Mesothelial cell of epicardium (in vitro differentiated cells): ENCODE results near the gene LIME1. TPM values are rescaled to one million over a fixed set of nuclear protein-coding genes. Genes with fewer than 3 reads are reported as not detected.

Experiments
- DNase-seq, 2 experiments: peaks; one replicate each; pipeline ENCODE4 v3.0.0; 2021; ENCODE audit warnings: low spot score in 2 of 2; ENCODE audit not compliant: unreplicated experiment in 2 of 2
- H3K27ac Mint-ChIP-seq: 2 replicates; pipeline ENCODE4 v1.8.0; 2021; ENCODE audit warnings: mixed read lengths
- H3K27me3 Mint-ChIP-seq: 2 replicates; pipeline ENCODE4 v1.8.0; 2021; ENCODE audit warnings: low read depth, mixed read lengths
- H3K36me3 Mint-ChIP-seq: 2 replicates; pipeline ENCODE4 v1.8.0; 2021; ENCODE audit warnings: mixed read lengths
- H3K4me1 Mint-ChIP-seq: 2 replicates; pipeline ENCODE4 v1.8.0; 2021; ENCODE audit warnings: mixed read lengths
- H3K4me3 Mint-ChIP-seq: 2 replicates; pipeline ENCODE4 v1.8.0; 2021; ENCODE audit warnings: mild to moderate bottlenecking, moderate library complexity, mixed read lengths
- H3K9me3 Mint-ChIP-seq: 2 replicates; pipeline ENCODE4 v1.8.0; 2021; ENCODE audit warnings: mixed read lengths
- total RNA-seq: library from RNA; stranded (reverse); gene quantifications from 3 replicates; pipeline ENCODE4 v1.2.1, GENCODE V29; 2021
- TF ChIP-seq, protein P1 (sequence below): fragments of 200-600 bp; sonication (generic); IDR thresholded peaks from one replicate; pipeline ENCODE4 v1.5.0; 2021; ENCODE audit warnings: antibody characterized with exemption; ENCODE audit not compliant: unreplicated experiment

Gene LIME1
- total RNA-seq, 1 donor from 2014 or later: 18.4 TPM

DNA sequence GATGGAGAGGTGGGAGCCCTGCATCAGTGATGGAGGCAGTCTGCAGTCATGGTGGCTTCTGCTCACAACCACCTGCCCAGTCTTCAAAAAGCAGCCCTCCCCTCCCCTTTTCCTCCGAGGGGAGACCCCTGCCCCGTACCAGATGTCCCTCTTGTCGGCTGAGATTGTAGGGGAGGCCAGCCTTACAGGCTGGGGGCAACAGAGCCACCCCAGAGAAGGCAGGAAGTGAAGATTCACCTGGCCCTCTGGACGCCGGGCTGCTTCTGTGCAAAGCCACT is 35.5 kb upstream of the LIME1 start:
- no peak for DNase-seq
- no peaks in the 10 kb centered on the region for H3K9me3 Mint-ChIP-seq
- TF ChIP-seq, protein P1, sequence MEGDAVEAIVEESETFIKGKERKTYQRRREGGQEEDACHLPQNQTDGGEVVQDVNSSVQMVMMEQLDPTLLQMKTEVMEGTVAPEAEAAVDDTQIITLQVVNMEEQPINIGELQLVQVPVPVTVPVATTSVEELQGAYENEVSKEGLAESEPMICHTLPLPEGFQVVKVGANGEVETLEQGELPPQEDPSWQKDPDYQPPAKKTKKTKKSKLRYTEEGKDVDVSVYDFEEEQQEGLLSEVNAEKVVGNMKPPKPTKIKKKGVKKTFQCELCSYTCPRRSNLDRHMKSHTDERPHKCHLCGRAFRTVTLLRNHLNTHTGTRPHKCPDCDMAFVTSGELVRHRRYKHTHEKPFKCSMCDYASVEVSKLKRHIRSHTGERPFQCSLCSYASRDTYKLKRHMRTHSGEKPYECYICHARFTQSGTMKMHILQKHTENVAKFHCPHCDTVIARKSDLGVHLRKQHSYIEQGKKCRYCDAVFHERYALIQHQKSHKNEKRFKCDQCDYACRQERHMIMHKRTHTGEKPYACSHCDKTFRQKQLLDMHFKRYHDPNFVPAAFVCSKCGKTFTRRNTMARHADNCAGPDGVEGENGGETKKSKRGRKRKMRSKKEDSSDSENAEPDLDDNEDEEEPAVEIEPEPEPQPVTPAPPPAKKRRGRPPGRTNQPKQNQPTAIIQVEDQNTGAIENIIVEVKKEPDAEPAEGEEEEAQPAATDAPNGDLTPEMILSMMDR: no peak
- no peaks in the 10 kb centered on the region for H3K27me3 Mint-ChIP-seq
- H3K4me1 Mint-ChIP-seq: no peaks in the 10 kb centered on the region
- H3K36me3 Mint-ChIP-seq: peaks cover 6% of the 10 kb centered on the region
- H3K27ac Mint-ChIP-seq: no peak overlapping the region
- no peak overlapping the region for H3K4me3 Mint-ChIP-seq

GRCh38 chr20:63701329-63702035 is 35.0 kb upstream of the LIME1 start:
- peaks cover 6% of the 10 kb centered on the region for H3K36me3 Mint-ChIP-seq
- peaks cover under 1% of the 10 kb centered on the region for H3K4me1 Mint-ChIP-seq
- H3K27ac Mint-ChIP-seq: no peak overlapping the region
- H3K9me3 Mint-ChIP-seq: no peaks in the 10 kb centered on the region
- DNase-seq: peak in 1 of 2 experiments; percentile 19
- TF ChIP-seq, protein P1: no peak
- no peak overlapping the region for H3K4me3 Mint-ChIP-seq
- no peaks in the 10 kb centered on the region for H3K27me3 Mint-ChIP-seq

GRCh38 chr20:63702036-63702665 is 34.3 kb upstream of the LIME1 start:
- Mint-ChIP-seq H3K36me3 (peaks cover 9% of the 10 kb centered on the region), H3K27ac (no peak overlapping the region), H3K9me3 (no peaks in the 10 kb centered on the region), H3K4me1 (peaks cover 7% of the 10 kb centered on the region), H3K27me3 (no peaks in the 10 kb centered on the region), H3K4me3 (no peak overlapping the region)
- DNase-seq: no peak
- TF ChIP-seq, protein P1: no peak

DNA sequence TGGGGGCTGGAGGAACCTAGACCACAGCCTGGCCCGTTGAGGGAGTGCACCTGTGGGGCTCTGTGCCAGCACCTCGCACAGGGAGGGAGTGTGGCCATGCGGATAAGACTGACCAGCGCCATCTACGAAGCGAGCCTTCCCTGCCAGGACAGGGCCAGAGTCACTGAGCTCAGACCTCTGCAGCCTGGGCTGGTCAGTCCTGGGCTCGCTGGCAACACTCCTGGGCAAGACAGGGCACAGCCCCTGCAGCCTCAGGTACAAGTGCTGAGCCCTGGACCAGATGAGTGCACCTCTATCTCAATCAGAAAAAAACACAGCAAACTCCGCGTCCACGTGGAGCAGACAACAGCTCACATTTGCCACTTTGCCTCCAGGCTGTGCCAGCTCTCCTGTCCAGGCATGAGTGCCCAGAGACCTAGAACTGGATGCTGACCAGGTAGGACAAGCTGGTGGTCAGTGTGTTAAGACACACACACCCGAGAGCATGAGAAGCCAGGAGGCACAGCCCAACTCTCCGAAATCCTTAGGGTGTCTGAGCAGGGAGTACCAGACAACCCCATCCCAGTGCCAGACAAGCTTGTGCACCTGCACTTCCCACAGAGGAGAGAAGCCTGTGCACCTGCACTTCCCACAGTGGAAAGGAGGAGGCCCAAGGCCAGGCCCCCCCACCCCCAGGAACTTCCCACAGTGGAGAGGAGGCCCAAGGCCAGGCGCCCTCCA is 33.6 kb upstream of the LIME1 start:
- H3K4me1 Mint-ChIP-seq: peaks cover 7% of the 10 kb centered on the region
- H3K27ac Mint-ChIP-seq: no peak overlapping the region
- H3K36me3 Mint-ChIP-seq: peaks cover 9% of the 10 kb centered on the region
- TF ChIP-seq, protein P1: no peak
- no peak overlapping the region for H3K4me3 Mint-ChIP-seq
- H3K27me3 Mint-ChIP-seq: no peaks in the 10 kb centered on the region
- no peak for DNase-seq
- H3K9me3 Mint-ChIP-seq: no peaks in the 10 kb centered on the region

DNA sequence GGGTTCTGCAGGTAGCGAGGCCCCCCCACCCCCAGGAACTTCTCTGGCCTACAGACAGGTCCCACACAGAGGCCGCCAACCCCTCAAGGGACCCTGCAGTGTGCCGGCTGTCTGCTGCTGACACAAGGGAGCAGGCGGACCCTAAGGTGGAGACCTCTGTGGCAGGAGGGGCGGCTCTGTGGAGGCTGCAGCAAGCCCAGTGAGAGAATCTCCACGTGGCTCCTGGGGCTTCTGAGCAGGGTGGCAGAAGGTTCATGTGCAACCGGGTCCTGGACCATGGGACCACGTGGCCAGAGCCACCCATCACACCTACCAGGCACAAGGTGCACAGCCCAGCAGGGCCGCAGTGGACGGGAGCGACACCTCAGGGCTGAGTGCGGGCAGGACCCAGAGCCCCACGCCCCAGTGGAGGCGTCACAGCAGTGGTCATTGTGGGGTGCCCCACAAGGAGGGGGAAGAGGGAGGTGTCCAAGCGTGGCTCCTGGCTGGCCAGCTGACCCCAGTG is 32.9 kb upstream of the LIME1 start:
- DNase-seq: peak in 1 of 2 experiments; percentile 18
- Mint-ChIP-seq H3K27me3 (no peaks in the 10 kb centered on the region), H3K36me3 (peaks cover 10% of the 10 kb centered on the region), H3K4me3 (no peak overlapping the region), H3K9me3 (no peaks in the 10 kb centered on the region), H3K27ac (no peak overlapping the region), H3K4me1 (peaks cover 9% of the 10 kb centered on the region)
- TF ChIP-seq, protein P1: no peak
